Measurements from ENCODE around the gene DCPS.
"Not testable (repeated sequence)": the region's sequence is repeated elsewhere in the genome, so short reads cannot be mapped to it uniquely, and the experiment has no call there.

The DCPS gene

GRCh38 chr11:126371595-126371994 is 67.7 kb downstream of the DCPS start:
- H2BK5ac ChIP-seq (ENCODE audit: low read depth, low read length, poor library complexity) = no peak overlapping the region
- H3K4ac ChIP-seq (ENCODE audit: low read depth, low read length) = no peak overlapping the region
- no peak overlapping the region for H3K23ac ChIP-seq (ENCODE audit: low read length)
- H3K79me1 ChIP-seq (ENCODE audit: low read length) = no peaks in the 10 kb centered on the region
- H3K18ac ChIP-seq (ENCODE audit: low read length) = no peak overlapping the region
- no peak overlapping the region for H2AK5ac ChIP-seq (ENCODE audit: low read length)
- H4K8ac ChIP-seq (ENCODE audit: low read depth, low read length) = no peak overlapping the region
- H3K14ac ChIP-seq (ENCODE audit: low read length) = no peak overlapping the region
- DNase-seq = no peak
- no peak overlapping the region for H3K9ac ChIP-seq (ENCODE audit: low read length)
- no peak overlapping the region for H4K91ac ChIP-seq (ENCODE audit: low read depth, low read length)
- peaks cover 4 to 5% of the 10 kb centered on the region in 2 experiments for H3K4me1 ChIP-seq (ENCODE audit: control insufficient read depth in 1 of 2, insufficient read depth in 2 of 2, low read length in 2 of 2)
- H3K9me3 ChIP-seq (ENCODE audit: insufficient read depth, low read depth, low read length) = no peaks in the 10 kb centered on the region
- H3K36me3 ChIP-seq (ENCODE audit: control insufficient read depth in 1 of 2, insufficient read depth in 2 of 2, low read length in 2 of 2) = no peaks in the 10 kb centered on the region
- H2AFZ ChIP-seq (ENCODE audit: insufficient read depth, low read length, poor library complexity) = no peak overlapping the region
- no peak overlapping the region for H2BK12ac ChIP-seq (ENCODE audit: low read length)
- no peak overlapping the region for H4K12ac ChIP-seq (ENCODE audit: low read depth, low read length)
- no peak overlapping the region for H3K4me3 ChIP-seq (ENCODE audit: low read depth, low read length)
- H3K27ac ChIP-seq (ENCODE audit: low read depth, low read length) = no peak overlapping the region
- WGBS (ENCODE audit: extremely low coverage, insufficient coverage, insufficient read length) = no CpG with 5 or more reads among the region's 7 CpGs
- no peaks in the 10 kb centered on the region for H3K79me2 ChIP-seq (ENCODE audit: control insufficient read depth, insufficient read depth, low read length, poor library complexity)
- no peak overlapping the region for H3K4me2 ChIP-seq (ENCODE audit: low read length)
- no peaks in the 10 kb centered on the region for H3K27me3 ChIP-seq (ENCODE audit: insufficient read depth, low read length)
- no peak overlapping the region for H2BK120ac ChIP-seq (ENCODE audit: insufficient read depth, low read length, poor library complexity)

GRCh38 chr11:126373389-126374066 is 69.7 kb downstream of the DCPS start:
- not testable (repeated sequence) for H3K9ac ChIP-seq (ENCODE audit: low read length); H4K12ac ChIP-seq (ENCODE audit: low read depth, low read length); H2AK5ac ChIP-seq (ENCODE audit: low read length); H3K4me2 ChIP-seq (ENCODE audit: low read length); H3K79me2 ChIP-seq (ENCODE audit: control insufficient read depth, insufficient read depth, low read length, poor library complexity); H4K8ac ChIP-seq (ENCODE audit: low read depth, low read length); H3K4me3 ChIP-seq (ENCODE audit: low read depth, low read length); H3K18ac ChIP-seq (ENCODE audit: low read length); H3K4me1 ChIP-seq (ENCODE audit: control insufficient read depth in 1 of 2, insufficient read depth in 2 of 2, low read length in 2 of 2); H3K36me3 ChIP-seq (ENCODE audit: control insufficient read depth in 1 of 2, insufficient read depth in 2 of 2, low read length in 2 of 2); H2BK12ac ChIP-seq (ENCODE audit: low read length); H2BK120ac ChIP-seq (ENCODE audit: insufficient read depth, low read length, poor library complexity); H2AFZ ChIP-seq (ENCODE audit: insufficient read depth, low read length, poor library complexity); H3K27me3 ChIP-seq (ENCODE audit: insufficient read depth, low read length); H4K91ac ChIP-seq (ENCODE audit: low read depth, low read length); DNase-seq; H3K14ac ChIP-seq (ENCODE audit: low read length); H3K4ac ChIP-seq (ENCODE audit: low read depth, low read length); H3K79me1 ChIP-seq (ENCODE audit: low read length); H2BK5ac ChIP-seq (ENCODE audit: low read depth, low read length, poor library complexity); H3K23ac ChIP-seq (ENCODE audit: low read length); H3K9me3 ChIP-seq (ENCODE audit: insufficient read depth, low read depth, low read length); H3K27ac ChIP-seq (ENCODE audit: low read depth, low read length)
- WGBS (ENCODE audit: extremely low coverage, insufficient coverage, insufficient read length) = no CpG with 5 or more reads among the region's 12 CpGs

- not testable (repeated sequence) for H3K18ac ChIP-seq (ENCODE audit: low read length); H3K27ac ChIP-seq (ENCODE audit: low read depth, low read length); H3K79me2 ChIP-seq (ENCODE audit: control insufficient read depth, insufficient read depth, low read length, poor library complexity); H3K9me3 ChIP-seq (ENCODE audit: insufficient read depth, low read depth, low read length); H2BK120ac ChIP-seq (ENCODE audit: insufficient read depth, low read length, poor library complexity); H3K23ac ChIP-seq (ENCODE audit: low read length); H3K4me1 ChIP-seq (ENCODE audit: control insufficient read depth in 1 of 2, insufficient read depth in 2 of 2, low read length in 2 of 2); H3K14ac ChIP-seq (ENCODE audit: low read length); H4K8ac ChIP-seq (ENCODE audit: low read depth, low read length); H3K36me3 ChIP-seq (ENCODE audit: control insufficient read depth in 1 of 2, insufficient read depth in 2 of 2, low read length in 2 of 2); H2BK12ac ChIP-seq (ENCODE audit: low read length); H2AK5ac ChIP-seq (ENCODE audit: low read length); H3K27me3 ChIP-seq (ENCODE audit: insufficient read depth, low read length); H3K4me2 ChIP-seq (ENCODE audit: low read length); H2AFZ ChIP-seq (ENCODE audit: insufficient read depth, low read length, poor library complexity); DNase-seq; H4K12ac ChIP-seq (ENCODE audit: low read depth, low read length); H2BK5ac ChIP-seq (ENCODE audit: low read depth, low read length, poor library complexity); H3K9ac ChIP-seq (ENCODE audit: low read length); H3K4me3 ChIP-seq (ENCODE audit: low read depth, low read length); H4K91ac ChIP-seq (ENCODE audit: low read depth, low read length); H3K79me1 ChIP-seq (ENCODE audit: low read length); H3K4ac ChIP-seq (ENCODE audit: low read depth, low read length)
- WGBS (ENCODE audit: extremely low coverage, insufficient coverage, insufficient read length) = no CpG with 5 or more reads among the region's 28 CpGs
Measured at GRCh38 chr11:126374562-126375300, 70.9 kb downstream of the DCPS start.

DNA sequence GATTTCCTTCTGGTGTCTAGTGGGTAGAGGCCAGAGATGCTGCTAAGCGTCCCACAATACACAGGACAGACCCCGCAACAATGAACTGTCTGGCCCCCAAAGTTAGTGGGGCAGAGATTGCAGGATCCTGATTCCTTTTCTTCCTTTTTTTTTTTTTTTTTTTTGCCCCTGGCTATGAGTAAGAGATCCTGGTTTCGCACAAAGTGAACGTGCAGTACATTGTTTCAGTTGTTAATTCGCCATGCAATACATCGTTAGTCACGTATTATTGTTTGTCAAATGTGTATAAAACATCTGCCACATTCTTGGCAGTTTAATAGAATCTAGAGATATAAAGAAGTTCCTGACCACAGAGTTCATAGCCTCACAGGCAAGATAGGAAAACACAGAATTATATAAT is 71.9 kb downstream of the DCPS start:
- Histone ChIP-seq H3K79me2 (ENCODE audit: control insufficient read depth, insufficient read depth, low read length, poor library complexity) (no peaks in the 10 kb centered on the region), H2BK120ac (ENCODE audit: insufficient read depth, low read length, poor library complexity) (no peak overlapping the region), H3K4ac (ENCODE audit: low read depth, low read length) (no peak overlapping the region), H4K12ac (ENCODE audit: low read depth, low read length) (no peak overlapping the region), H4K8ac (ENCODE audit: low read depth, low read length) (no peak overlapping the region), H2BK12ac (ENCODE audit: low read length) (no peak overlapping the region), H3K4me3 (ENCODE audit: low read depth, low read length) (no peak overlapping the region), H3K9ac (ENCODE audit: low read length) (no peak overlapping the region), H3K4me2 (ENCODE audit: low read length) (no peak overlapping the region), H3K79me1 (ENCODE audit: low read length) (no peaks in the 10 kb centered on the region), H3K14ac (ENCODE audit: low read length) (no peak overlapping the region), H2BK5ac (ENCODE audit: low read depth, low read length, poor library complexity) (no peak overlapping the region), H2AK5ac (ENCODE audit: low read length) (no peak overlapping the region), H2AFZ (ENCODE audit: insufficient read depth, low read length, poor library complexity) (no peak overlapping the region), H3K18ac (ENCODE audit: low read length) (no peak overlapping the region), H3K36me3 (ENCODE audit: control insufficient read depth in 1 of 2, insufficient read depth in 2 of 2, low read length in 2 of 2) (no peaks in the 10 kb centered on the region), H4K91ac (ENCODE audit: low read depth, low read length) (no peak overlapping the region), H3K27me3 (ENCODE audit: insufficient read depth, low read length) (no peaks in the 10 kb centered on the region), H3K27ac (ENCODE audit: low read depth, low read length) (no peak overlapping the region), H3K23ac (ENCODE audit: low read length) (no peak overlapping the region), H3K4me1 (ENCODE audit: control insufficient read depth in 1 of 2, insufficient read depth in 2 of 2, low read length in 2 of 2) (peaks cover 4 to 5% of the 10 kb centered on the region in 2 experiments), H3K9me3 (ENCODE audit: insufficient read depth, low read depth, low read length) (no peaks in the 10 kb centered on the region)
- WGBS (ENCODE audit: extremely low coverage, insufficient coverage, insufficient read length) = no CpG with 5 or more reads among the region's 7 CpGs
- DNase-seq = no peak
